Activated CD8-positive, alpha-beta memory T cell treated with anti-CD3 and anti-CD28 coated beads, Interleukin-2, amount 10 ng/mL, durations not matched to agents 7 days and 5 days (primary cell): ENCODE measurements around the gene MATK. TPM values are rescaled to one million over a fixed set of nuclear protein-coding genes. Genes with fewer than 3 reads are reported as not detected.

Source experiments
- ATAC-seq: fragments of 150-1000 bp; cut with Tn5 transposase; one replicate; pipeline ENCODE4 v1.10.0; 2021; ENCODE audit warnings: moderate library complexity
- CTCF ChIA-PET: fragments of 350-600 bp; sonication (Branson Sonifier 250); formaldehyde crosslinking; loops from one replicate; lab custom pipeline; 2021; ENCODE audit warnings: antibody characterized with exemption; lab: Charles Lee
- DNase-seq: peaks from one replicate; pipeline ENCODE4 v3.0.0-alpha.2; 2020
- H3K27ac Mint-ChIP-seq: one replicate; pipeline ENCODE4 v1.8.0; 2021; ENCODE audit warnings: mild to moderate bottlenecking, mixed read lengths
- H3K27me3 Mint-ChIP-seq: one replicate; pipeline ENCODE4 v1.8.0; 2021; ENCODE audit warnings: mixed read lengths
- H3K36me3 Mint-ChIP-seq: one replicate; pipeline ENCODE4 v1.8.0; 2021; ENCODE audit warnings: mild to moderate bottlenecking, mixed read lengths
- H3K4me1 Mint-ChIP-seq: one replicate; pipeline ENCODE4 v1.8.0; 2021; ENCODE audit warnings: mixed read lengths
- H3K4me3 Mint-ChIP-seq: one replicate; pipeline ENCODE4 v1.8.0; 2021; ENCODE audit warnings: mild to moderate bottlenecking, moderate library complexity, mixed read lengths
- H3K9me3 Mint-ChIP-seq: one replicate; pipeline ENCODE4 v1.8.0; 2022; ENCODE audit warnings: low read depth, mixed read lengths
- total RNA-seq, 2 experiments: library from RNA; stranded (reverse); gene quantifications; one replicate each; pipeline ENCODE4 v1.2.3, GENCODE V29; 2021

Gene MATK
- total RNA-seq, 2 experiments from 2014 or later, result 26.8 to 30.8 TPM

DNA sequence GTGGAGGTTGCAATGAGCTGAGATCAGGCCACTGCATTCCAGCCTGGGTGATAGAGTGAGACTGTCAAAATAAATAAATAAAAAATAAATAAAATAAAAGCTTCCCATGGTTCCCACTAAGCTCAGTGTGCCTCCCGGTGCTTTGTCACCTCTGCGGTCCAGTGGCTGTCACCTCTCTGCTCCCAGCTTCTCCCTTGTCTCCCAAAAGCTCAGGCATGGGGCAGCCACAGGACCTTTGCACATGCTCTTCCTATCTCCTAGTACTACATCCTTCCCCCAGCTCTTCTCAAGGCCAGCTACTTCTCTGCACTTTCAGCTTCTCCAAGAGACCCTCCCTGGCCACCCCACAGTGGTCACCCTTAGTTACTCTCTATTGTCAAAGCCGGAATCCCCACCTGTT is 7.6 kb upstream of the MATK start:
- no peak overlapping the region for H3K4me3 Mint-ChIP-seq
- ATAC-seq (no peak), DNase-seq (no peak)
- no peak overlapping the region for H3K27ac Mint-ChIP-seq
- peaks cover 17% of the 10 kb centered on the region for H3K36me3 Mint-ChIP-seq
- H3K4me1 Mint-ChIP-seq, result peaks cover 22% of the 10 kb centered on the region
- peaks cover 13% of the 10 kb centered on the region for H3K9me3 Mint-ChIP-seq
- CTCF ChIA-PET, result interaction anchor here (1.0 to 1.3 kb wide), 2 partner anchors 8 to 10 kb away, joined by 3 to 4 read pairs; no protein-coding TSS in a partner anchor
- peaks cover 7% of the 10 kb centered on the region for H3K27me3 Mint-ChIP-seq

DNA sequence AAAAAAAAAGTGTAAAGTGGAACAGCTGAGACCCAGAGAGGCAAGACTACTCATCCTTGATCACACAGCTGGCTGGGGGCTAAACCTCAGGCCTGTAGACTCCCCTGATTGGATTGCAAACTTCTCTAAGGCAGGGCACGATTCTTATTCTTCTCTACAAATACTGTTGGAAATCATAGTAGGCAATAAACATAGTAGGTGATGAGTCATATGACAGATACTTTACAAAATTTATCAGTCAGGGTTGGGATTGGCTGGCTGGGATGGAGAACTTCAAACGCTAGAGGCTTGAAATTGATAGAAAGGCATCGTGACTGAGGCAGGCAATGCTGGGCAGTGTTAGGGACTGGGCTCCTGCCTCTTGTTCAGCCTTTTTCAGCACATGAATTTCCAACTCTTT is 5.9 kb upstream of the MATK start:
- Mint-ChIP-seq H3K4me1 (peaks cover 25% of the 10 kb centered on the region), H3K36me3 (peaks cover 14% of the 10 kb centered on the region), H3K9me3 (peaks cover 13% of the 10 kb centered on the region), H3K27ac (no peak overlapping the region), H3K4me3 (no peak overlapping the region), H3K27me3 (peaks cover 7% of the 10 kb centered on the region)
- ATAC-seq (no peak), DNase-seq (no peak)
- CTCF ChIA-PET, result no interaction called here

DNA sequence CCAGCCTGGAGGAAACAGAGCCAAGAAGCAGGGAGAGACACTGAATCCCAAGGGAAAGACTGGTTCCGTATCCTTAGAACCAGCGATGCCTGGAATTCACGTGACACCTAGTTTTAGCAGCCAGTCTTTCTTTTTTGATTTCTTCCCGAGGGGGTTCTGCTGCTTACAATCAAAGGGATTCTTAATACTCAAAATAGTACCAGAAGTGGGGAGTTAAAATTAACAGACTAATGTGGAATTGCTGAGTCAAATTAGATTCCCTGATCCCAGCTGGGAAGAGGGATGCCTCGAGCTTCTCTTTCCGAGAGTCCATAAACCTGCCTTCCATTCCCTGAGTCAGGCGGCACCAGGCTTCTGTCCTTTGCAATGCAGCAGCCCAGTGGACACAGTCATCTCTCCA is 4.8 kb upstream of the MATK start:
- ATAC-seq (no peak), DNase-seq (no peak)
- peaks cover 7% of the 10 kb centered on the region for H3K27me3 Mint-ChIP-seq
- H3K9me3 Mint-ChIP-seq, result peaks cover 2% of the 10 kb centered on the region
- no peak overlapping the region for H3K27ac Mint-ChIP-seq
- H3K36me3 Mint-ChIP-seq, result peaks cover 4% of the 10 kb centered on the region
- H3K4me3 Mint-ChIP-seq, result no peak overlapping the region
- H3K4me1 Mint-ChIP-seq, result peaks cover 26% of the 10 kb centered on the region
- CTCF ChIA-PET, result interaction anchor here (3.9 kb wide), 1 partner anchor 32 kb away, joined by 27 read pairs; no protein-coding TSS in a partner anchor

DNA sequence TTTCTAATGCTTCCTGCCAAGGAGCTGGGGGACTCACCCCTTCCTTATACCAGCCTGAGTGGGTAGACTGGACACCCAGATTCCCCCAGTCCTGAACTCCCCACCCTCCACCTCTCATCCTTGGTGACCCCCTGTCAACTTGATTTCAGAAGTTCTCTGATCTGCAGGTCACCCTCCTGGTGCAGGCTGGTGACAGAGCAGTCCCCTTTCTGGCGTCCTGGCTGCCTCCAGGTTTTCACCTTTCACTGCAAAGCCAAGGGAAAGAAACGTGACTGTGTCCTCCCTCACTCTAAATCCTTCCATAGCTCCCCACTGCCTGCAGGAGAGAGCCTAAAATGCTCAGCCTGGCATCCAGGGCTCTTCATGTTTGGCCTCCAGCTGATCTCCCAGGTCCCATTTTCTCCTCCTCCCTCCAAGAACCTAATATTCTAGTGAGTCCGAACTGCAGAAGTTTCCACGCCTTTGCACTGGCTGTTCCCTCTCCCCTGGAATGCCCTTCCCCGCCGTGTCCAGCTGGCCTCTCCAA is 4.1 kb upstream of the MATK start:
- peaks cover 7% of the 10 kb centered on the region for H3K27me3 Mint-ChIP-seq
- H3K4me3 Mint-ChIP-seq, result no peak overlapping the region
- H3K9me3 Mint-ChIP-seq, result peaks cover 2% of the 10 kb centered on the region
- H3K36me3 Mint-ChIP-seq, result peaks cover 4% of the 10 kb centered on the region
- DNase-seq (no peak), ATAC-seq (no peak)
- CTCF ChIA-PET, result interaction anchor here (1.4 to 3.9 kb wide), 5 partner anchors 10 to 198 kb away, joined by 3 to 27 read pairs (median 5); partner anchors contain the start of genes APBA3 and MRPL54
- no peak overlapping the region for H3K27ac Mint-ChIP-seq
- H3K4me1 Mint-ChIP-seq, result peaks cover 30% of the 10 kb centered on the region

DNA sequence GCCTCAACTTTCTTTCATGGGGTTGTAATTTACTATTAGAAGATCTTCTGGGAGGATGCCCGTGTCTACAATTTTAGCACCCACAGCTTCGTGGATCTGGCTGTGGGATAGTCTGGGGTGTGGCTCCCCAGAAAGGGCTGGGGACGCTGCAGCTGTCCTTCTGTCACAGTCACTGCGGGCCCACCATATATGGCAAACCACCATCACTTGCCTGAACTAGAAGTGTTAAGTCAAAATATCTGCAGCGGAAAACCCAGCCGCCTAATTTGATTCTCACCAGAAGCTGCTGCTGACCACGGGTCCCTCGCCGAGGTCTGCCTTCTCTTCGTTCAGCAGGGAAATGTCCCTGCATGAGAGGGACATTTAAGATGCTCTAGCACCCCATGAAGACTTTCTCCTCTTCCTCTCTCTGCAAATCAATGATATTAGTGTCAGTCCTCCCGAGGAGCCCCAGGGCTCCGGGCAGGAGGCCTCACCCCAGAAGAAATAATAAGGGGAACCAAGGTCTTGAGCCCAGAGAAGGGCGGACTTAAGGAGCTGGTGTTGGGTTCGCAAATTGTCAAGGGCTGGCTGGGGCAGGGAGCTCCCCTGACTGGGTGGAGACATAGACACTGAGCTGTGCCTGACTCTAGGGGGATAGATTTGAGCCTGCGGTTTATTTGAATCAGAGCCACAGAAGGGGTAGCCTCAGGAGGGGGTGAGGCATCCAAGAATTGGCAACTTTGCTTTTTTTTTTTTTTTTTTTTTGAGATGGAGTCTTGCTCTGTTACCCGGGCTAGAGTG is 3.0 kb upstream of the MATK start:
- Mint-ChIP-seq H3K27me3 (peaks cover 7% of the 10 kb centered on the region), H3K27ac (peak overlapping the region; percentile 83), H3K4me3 (peak overlapping the region; percentile 3), H3K9me3 (peaks cover 2% of the 10 kb centered on the region), H3K36me3 (peaks cover 7% of the 10 kb centered on the region), H3K4me1 (peaks cover 35% of the 10 kb centered on the region)
- ATAC-seq (peak; percentile 67), DNase-seq (peak; percentile 77)
- CTCF ChIA-PET, result interaction anchor here (0.7 to 3.9 kb wide), 10 partner anchors 8 to 199 kb away, joined by 3 to 27 read pairs (median 4); partner anchors contain the start of genes APBA3 and MRPL54

DNA sequence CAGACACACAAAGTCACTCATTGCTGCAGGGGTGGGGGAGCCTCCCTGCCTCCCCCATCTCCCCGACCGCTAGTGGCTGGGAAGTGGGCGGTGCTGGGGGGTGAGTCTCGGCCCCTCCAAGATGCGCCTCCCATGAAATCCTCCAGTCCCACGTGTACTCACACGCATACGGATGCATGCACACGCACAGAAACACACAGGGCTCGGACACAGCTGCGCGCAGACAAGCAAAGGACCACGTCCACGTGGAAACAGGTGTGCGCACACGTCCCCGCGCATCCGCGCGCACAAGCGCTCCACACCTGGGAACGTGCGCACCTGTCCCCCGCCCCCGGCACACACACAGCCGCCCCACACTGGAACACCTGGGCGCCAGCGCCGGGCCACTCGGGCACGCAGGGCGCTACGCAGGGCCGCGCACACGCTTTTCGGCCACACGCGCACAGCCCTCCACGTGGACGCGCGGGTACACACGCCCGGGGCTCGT is 687 bp downstream of the MATK start:
- peak; percentile 51 for DNase-seq
- Mint-ChIP-seq H3K4me1 (peaks cover 38% of the 10 kb centered on the region), H3K4me3 (peak overlapping the region; percentile 81), H3K36me3 (peaks cover 24% of the 10 kb centered on the region), H3K27me3 (peaks cover 3% of the 10 kb centered on the region), H3K9me3 (peaks cover 14% of the 10 kb centered on the region), H3K27ac (no peak overlapping the region)
- ATAC-seq, result no peak
- CTCF ChIA-PET, result interaction anchor here (0.7 to 2.7 kb wide), 4 partner anchors 8 to 37 kb away, joined by 3 to 16 read pairs (median 4); no protein-coding TSS in a partner anchor

DNA sequence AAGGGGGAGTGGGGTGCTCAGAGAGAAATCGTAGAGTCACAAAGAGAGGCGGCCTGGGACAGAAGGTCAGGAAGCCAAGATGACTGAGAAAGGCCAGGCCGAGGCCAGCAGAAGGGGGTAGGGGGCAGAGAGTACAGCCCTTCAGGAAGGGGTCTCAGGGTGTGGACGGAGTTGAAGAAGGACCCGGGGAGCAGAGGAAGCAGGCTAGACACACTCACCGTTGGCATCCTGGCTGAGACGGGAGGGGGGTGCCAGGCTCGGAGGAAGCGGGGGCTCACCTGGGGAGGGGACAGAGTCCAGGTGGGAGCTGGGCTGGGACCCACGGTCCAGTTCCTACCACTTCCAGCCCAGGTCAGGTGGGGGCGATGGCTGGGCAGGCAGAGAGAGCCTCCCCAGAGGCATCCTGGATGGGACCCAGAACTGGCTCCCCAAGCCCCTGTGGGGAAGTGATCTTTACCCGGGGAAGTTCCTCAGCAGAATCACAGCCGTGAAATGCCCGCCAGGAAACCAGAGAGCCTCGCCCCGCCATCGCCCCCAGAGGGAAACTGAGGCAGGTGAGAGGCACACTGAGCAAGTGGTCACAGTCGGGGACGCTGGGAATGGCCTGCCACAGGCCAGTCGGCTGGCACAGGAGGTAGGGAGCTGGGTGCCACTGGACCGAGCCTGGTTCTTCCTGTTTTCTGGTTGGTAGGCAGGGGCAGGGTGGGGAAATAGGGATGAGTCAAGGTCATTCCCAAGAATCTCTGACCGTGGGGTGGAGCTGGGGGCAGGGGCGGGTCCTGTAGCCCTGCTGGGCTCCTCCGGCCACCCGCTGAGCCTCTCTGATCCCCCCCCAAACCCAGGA is 1.4 kb downstream of the MATK start:
- Mint-ChIP-seq H3K4me3 (peak overlapping the region; percentile 81), H3K9me3 (peaks cover 14% of the 10 kb centered on the region), H3K4me1 (peaks cover 36% of the 10 kb centered on the region), H3K27me3 (no peaks in the 10 kb centered on the region), H3K27ac (peak overlapping the region; percentile 9), H3K36me3 (peaks cover 24% of the 10 kb centered on the region)
- ATAC-seq, result no peak
- no peak for DNase-seq
- CTCF ChIA-PET, result interaction anchor here (0.7 to 2.7 kb wide), 10 partner anchors 9 to 355 kb away, joined by 3 to 16 read pairs (median 4); partner anchors contain the start of gene MRPL54

DNA sequence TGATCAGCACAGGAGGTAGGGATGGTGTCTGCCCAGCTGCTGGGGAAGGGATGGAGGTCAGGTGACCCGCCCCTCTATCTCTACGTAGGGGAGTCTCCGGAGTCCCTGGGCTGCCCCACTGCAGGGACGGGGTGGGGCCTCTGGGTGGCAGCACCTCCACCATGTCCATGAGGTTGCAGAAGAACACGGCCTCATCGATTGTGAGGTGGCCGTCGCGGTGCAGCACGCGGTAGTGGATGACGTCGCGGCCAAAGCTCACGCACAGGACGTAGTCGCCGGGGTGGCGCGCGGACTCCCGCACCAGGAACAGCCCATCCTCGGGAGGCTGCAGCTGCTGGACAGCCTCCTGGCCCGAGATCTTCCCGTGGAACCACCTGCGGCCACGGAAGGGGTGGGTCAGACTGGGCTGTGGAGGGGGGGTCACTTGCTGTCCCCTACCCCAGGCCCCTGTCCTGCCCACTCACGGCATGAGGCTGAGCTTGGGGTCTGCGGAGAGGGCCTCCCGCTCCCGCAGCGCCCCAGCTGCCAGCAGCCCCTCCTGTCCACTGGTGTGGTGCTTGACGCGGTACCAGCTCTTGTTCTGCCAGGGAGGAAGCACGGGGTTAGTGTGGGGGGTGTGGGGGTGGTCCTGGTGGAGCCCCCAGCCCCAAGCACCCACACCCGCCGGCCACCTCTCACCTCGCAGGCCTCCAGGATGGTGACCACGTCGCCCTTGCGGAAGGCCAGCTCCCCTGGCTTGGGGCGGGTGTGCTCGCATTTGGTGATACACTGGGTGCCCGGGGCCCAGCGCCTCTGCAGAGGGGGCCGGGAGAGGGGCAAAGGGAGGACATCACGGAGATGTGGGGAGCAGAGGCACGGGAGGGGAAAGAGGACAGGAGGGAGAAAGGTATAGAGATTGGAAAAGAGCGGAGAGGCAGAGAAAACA is 2.3 kb downstream of the MATK start:
- Mint-ChIP-seq H3K27me3 (no peaks in the 10 kb centered on the region), H3K36me3 (peaks cover 24% of the 10 kb centered on the region), H3K4me3 (peak overlapping the region; percentile 81), H3K4me1 (peaks cover 30% of the 10 kb centered on the region), H3K27ac (peak overlapping the region; percentile 9), H3K9me3 (peaks cover 14% of the 10 kb centered on the region)
- CTCF ChIA-PET, result interaction anchor here (0.8 to 2.7 kb wide), 10 partner anchors 10 to 356 kb away, joined by 3 to 16 read pairs (median 4); partner anchors contain the start of gene MRPL54
- ATAC-seq, result no peak
- peak; percentile 58 for DNase-seq

DNA sequence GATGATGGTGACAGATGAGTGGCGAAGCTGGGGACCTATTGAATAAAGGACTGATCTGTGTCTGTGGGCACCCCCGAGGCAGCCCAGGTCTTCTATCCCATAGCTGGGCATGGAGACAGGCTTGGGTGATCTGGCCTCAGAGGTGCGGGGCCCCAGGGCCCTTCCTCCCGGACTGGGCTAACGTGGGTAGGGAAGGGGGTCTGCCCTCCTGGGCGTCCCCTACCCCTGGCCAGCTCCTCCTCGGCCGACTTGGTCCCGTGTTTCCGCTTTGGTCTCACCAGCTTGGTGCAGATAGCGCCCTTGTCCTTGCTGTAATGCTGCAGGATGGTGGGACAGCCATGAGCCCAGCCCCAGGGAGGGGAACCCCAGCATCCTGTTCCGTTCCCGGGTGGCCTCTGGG is 3.3 kb downstream of the MATK start:
- no peak overlapping the region for H3K4me3 Mint-ChIP-seq
- peaks cover 24% of the 10 kb centered on the region for H3K36me3 Mint-ChIP-seq
- no peaks in the 10 kb centered on the region for H3K27me3 Mint-ChIP-seq
- DNase-seq (no peak), ATAC-seq (no peak)
- H3K9me3 Mint-ChIP-seq, result peaks cover 14% of the 10 kb centered on the region
- CTCF ChIA-PET, result interaction anchor here (1.1 to 2.7 kb wide), 4 partner anchors 15 to 39 kb away, joined by 3 to 16 read pairs (median 6); no protein-coding TSS in a partner anchor
- H3K4me1 Mint-ChIP-seq, result peaks cover 21% of the 10 kb centered on the region
- no peak overlapping the region for H3K27ac Mint-ChIP-seq

DNA sequence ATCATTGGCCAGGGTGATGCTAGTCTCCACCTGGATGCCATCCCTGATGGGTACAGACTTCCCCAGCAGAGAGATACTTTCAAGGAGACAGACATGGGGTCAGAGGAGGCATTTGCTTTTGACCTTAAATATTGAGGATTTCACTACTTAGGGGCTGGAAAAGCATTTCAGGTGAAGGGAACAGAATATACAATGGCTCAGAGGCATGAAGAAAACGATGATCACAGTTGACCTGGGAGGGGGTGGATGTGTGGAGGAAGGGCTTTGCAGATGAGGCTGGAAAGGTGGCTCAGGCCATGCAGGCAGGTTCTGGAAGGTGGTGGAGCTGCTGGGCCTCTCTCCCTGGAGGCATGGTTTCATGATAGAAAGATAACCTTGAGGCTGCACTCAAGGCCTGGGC is 3.9 kb downstream of the MATK start:
- CTCF ChIA-PET, result interaction anchor here (0.9 to 1.5 kb wide), 4 partner anchors 10 to 19 kb away, joined by 3 to 4 read pairs (median 3); partner anchors contain the start of genes MRPL54 and RAX2
- Mint-ChIP-seq H3K9me3 (peaks cover 14% of the 10 kb centered on the region), H3K4me3 (no peak overlapping the region), H3K36me3 (peaks cover 24% of the 10 kb centered on the region), H3K27me3 (no peaks in the 10 kb centered on the region), H3K4me1 (peaks cover 21% of the 10 kb centered on the region), H3K27ac (no peak overlapping the region)
- ATAC-seq (no peak), DNase-seq (no peak)

DNA sequence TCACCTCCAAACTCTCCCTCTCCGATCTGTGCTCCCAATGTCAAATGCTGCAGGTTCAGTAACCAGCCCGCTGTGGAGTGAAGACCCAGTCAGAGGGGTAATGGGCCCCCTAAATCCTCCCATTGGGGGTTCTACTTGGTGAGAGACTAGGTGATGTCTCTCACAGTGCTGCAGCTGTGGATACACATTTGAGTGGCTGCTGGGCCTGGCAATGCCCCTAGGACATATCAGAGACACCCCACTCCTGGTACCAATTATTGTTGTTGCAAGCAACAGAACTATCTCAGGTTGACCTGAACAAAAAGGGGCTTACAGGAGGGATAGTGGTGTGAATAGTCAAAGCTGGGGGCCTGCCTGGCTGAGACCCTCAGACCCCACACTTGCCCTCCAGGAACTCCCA is 4.6 kb downstream of the MATK start:
- Mint-ChIP-seq H3K4me3 (no peak overlapping the region), H3K36me3 (peaks cover 24% of the 10 kb centered on the region), H3K4me1 (peaks cover 18% of the 10 kb centered on the region), H3K27me3 (no peaks in the 10 kb centered on the region), H3K27ac (no peak overlapping the region), H3K9me3 (peaks cover 14% of the 10 kb centered on the region)
- CTCF ChIA-PET, result interaction anchor here (0.9 to 1.5 kb wide), 4 partner anchors 9 to 40 kb away, joined by 3 to 6 read pairs (median 4); partner anchors contain the start of genes MRPL54 and RAX2
- no peak for ATAC-seq
- no peak for DNase-seq
